A673 (cell line): Measurements from ENCODE around the gene DLX4. TPM values are rescaled to one million over a fixed set of nuclear protein-coding genes. Genes with fewer than 3 reads are reported as not detected.

ENCODE experiments used
- BruUV-seq: library from RNA; stranded (reverse); fragments of 400-500 nt; replicated peaks from 2 replicates; lab custom pipeline; 2021; lab: Mats Ljungman, UMichigan
- CTCF ChIA-PET: fragments of 300-600 bp; sonication (Branson Sonifier 250); formaldehyde crosslinking; loops from one replicate; lab custom pipeline; 2022; ENCODE audit warnings: antibody characterized with exemption; lab: Charles Lee
- POLR2A ChIA-PET: fragments of 300-600 bp; sonication (Branson Sonifier 250); formaldehyde crosslinking; loops from one replicate; lab custom pipeline; 2022; ENCODE audit warnings: antibody characterized with exemption; ENCODE audit not compliant: low non-redundant PET; lab: Charles Lee
- DNase-seq: peaks from one replicate; pipeline ENCODE4 v3.0.0-alpha.2; 2015; ENCODE audit warnings: low spot score
- H3K27ac ChIP-seq: fragments of 200-600 bp; sonication (generic); 2 replicates; pipeline ENCODE4 v1.5.1; 2016; ENCODE audit warnings: mixed run types, low read depth, mild to moderate bottlenecking, mixed read lengths, antibody characterized with exemption, low read length; ENCODE audit not compliant: poor library complexity, severe bottlenecking
- H3K27me3 ChIP-seq: fragments of 200-600 bp; sonication (generic); replicated peaks from 2 replicates; pipeline ENCODE4 v1.6.1; 2017; ENCODE audit warnings: mixed run types, low read depth, mild to moderate bottlenecking, mixed read lengths, antibody characterized with exemption, low read length; ENCODE audit not compliant: insufficient read depth, poor library complexity
- H3K36me3 ChIP-seq: fragments of 200-600 bp; sonication (generic); 2 replicates; pipeline ENCODE4 v1.6.1; 2016; ENCODE audit warnings: mixed run types, mild to moderate bottlenecking, mixed read lengths, antibody characterized with exemption, low read length; ENCODE audit not compliant: insufficient read depth, poor library complexity, severe bottlenecking
- H3K4me1 ChIP-seq: fragments of 200-600 bp; sonication (generic); 2 replicates; pipeline ENCODE4 v1.6.1; 2017; ENCODE audit warnings: mixed run types, mild to moderate bottlenecking, mixed read lengths, antibody characterized with exemption, low read length; ENCODE audit not compliant: insufficient read depth, poor library complexity, severe bottlenecking
- H3K4me3 ChIP-seq: fragments of 200-600 bp; sonication (generic); 2 replicates; pipeline ENCODE4 v1.5.1; 2016; ENCODE audit warnings: low read depth, mixed run types, mild to moderate bottlenecking, mixed read lengths, low read length; ENCODE audit not compliant: poor library complexity, severe bottlenecking
- H3K9me3 ChIP-seq: fragments of 200-600 bp; sonication (generic); 2 replicates; pipeline ENCODE4 v1.6.1; 2016; ENCODE audit warnings: mixed run types, low read depth, mild to moderate bottlenecking, mixed read lengths, antibody characterized with exemption, low read length; ENCODE audit not compliant: poor library complexity, severe bottlenecking
- EZH2 ChIP-seq: fragments of 200-600 bp; sonication (generic); IDR thresholded peaks from 2 replicates; pipeline ENCODE4 v1.6.1; 2017; ENCODE audit warnings: borderline replicate concordance, low read depth, mild to moderate bottlenecking, mixed read lengths, antibody characterized with exemption, low read length; ENCODE audit not compliant: poor library complexity, severe bottlenecking
- intact Hi-C: fragments of 100-400 bp; cut with micrococcal nuclease; formaldehyde crosslinking; loops from one replicate; pipeline ENCODE4 v1.10.0; 2022; ENCODE audit not compliant: unreplicated experiment
- total RNA-seq: library from RNA; stranded (reverse); gene quantifications from 2 replicates; pipeline ENCODE4 v1.2.3, GENCODE V29; 2021
- TF ChIP-seq, protein P1 (sequence below): fragments of 300-800, 200-600 bp; sonication (generic); conservative IDR thresholded peaks from 2 replicates; pipeline ENCODE4 v1.5.1; 2017; ENCODE audit warnings: low read depth, mild to moderate bottlenecking, antibody characterized with exemption, low read length, moderate library complexity, mixed read lengths

DLX4 gene
- total RNA-seq, 1 experiment from 2014 or later: 0.82 TPM

DNA sequence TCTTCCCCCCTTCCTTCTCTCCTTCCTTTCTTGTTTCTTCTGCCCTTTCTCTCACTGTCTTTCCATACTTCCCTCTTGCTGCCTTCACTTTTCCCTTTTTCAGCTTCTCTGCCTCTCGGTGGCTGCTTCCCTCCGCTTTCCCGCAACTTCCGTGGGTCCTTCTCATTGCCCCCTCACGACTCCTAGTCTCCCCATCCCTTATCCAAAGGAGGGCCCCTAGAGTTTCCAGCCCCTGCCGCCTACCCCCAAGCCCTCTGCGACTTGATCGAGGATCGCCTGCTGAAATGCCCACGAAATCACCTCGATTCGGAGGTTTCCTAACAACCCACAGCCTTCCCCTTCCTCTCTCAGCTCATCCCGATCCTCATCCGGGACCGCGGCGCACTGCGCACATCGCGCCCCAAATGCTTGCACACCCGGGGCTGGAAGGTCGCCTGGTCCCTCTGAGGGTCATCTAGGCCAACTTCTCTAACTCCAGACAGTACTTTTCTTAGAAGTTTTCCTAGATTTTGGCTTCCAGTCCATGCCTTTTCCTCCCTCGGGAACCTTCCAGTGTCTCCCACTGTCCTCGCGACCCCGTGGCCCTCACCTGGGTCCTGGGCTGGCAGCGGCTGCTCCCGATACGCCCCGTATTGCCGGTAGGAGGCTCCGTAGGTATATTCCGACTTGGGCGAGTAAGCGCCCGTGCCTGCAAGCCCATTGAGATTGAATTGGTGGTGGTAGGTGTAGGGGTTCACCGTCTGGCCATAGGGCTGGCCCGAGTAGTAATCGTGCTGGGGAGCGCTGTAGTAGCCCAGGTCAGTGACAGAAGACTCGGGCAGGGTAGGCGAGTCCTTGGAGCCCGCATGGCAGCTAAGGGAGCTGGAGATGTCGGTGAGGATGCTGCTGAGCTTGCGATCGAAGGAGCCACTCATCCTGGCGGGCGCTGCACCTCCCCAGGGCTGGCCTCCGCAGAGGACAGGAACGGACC is 25.4 kb downstream of the DLX4 start:
- ChIA-PET POLR2A (interaction anchor here (0.5 kb wide), 1 partner anchor 172 kb away, joined by 8 read pairs; no protein-coding TSS in a partner anchor), CTCF (interaction anchor here (0.7 to 5.0 kb wide), 7 partner anchors 10 to 434 kb away, joined by 3 to 71 read pairs (median 6); no protein-coding TSS in a partner anchor)
- H3K27ac ChIP-seq: no peak overlapping the region
- intact Hi-C loops: loop anchor here (5.0 kb wide), 3 partner anchors 42 to 297 kb away; no protein-coding TSS in a partner anchor
- TF ChIP-seq EZH2: peak; percentile 98
- TF ChIP-seq, protein P1, sequence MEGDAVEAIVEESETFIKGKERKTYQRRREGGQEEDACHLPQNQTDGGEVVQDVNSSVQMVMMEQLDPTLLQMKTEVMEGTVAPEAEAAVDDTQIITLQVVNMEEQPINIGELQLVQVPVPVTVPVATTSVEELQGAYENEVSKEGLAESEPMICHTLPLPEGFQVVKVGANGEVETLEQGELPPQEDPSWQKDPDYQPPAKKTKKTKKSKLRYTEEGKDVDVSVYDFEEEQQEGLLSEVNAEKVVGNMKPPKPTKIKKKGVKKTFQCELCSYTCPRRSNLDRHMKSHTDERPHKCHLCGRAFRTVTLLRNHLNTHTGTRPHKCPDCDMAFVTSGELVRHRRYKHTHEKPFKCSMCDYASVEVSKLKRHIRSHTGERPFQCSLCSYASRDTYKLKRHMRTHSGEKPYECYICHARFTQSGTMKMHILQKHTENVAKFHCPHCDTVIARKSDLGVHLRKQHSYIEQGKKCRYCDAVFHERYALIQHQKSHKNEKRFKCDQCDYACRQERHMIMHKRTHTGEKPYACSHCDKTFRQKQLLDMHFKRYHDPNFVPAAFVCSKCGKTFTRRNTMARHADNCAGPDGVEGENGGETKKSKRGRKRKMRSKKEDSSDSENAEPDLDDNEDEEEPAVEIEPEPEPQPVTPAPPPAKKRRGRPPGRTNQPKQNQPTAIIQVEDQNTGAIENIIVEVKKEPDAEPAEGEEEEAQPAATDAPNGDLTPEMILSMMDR: 0 out of 2 replicates have a peak, but pooled peaks have one; percentile 11
- peaks cover 11% of the 10 kb centered on the region for H3K4me1 ChIP-seq
- no peaks in the 10 kb centered on the region for H3K36me3 ChIP-seq
- H3K9me3 ChIP-seq: no peaks in the 10 kb centered on the region
- peak overlapping the region; percentile 36 for H3K4me3 ChIP-seq
- no TSS peak for BruUV-seq
- H3K27me3 ChIP-seq: peaks cover 64% of the 10 kb centered on the region
- DNase-seq: no peak

DNA sequence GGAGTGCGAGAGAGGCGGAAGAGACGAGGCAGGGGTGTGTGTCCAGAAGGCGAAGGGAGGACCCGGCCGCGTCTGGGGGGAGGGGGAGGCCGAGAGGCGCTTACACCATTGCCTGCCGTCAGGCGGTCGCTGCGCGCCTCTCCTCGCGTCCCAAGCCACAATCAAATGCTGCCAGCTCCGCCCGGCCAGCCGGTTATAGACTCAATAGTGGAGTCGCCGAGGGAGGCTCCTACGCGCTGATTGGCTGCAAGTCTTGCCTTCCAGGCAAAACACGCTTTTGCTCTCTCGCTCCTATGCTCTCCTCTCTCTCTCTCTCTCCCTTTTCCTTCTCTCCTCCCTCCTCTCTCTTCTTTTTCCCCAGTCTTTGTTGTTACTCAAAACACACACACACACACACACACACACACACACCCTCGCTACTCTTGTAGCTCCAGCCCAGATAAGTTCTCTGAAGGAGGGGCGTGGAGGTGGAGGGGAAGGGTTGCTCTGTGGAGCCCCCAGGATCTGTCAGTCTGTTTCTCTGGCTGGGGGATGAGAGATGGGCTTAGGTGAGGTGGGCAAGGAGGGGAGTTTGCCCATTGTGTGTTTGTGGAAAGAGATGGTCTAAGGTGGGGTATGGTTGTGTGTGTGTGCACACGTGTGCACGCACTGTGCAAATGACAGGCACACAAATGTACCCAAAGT is 26.2 kb downstream of the DLX4 start, which contains the start of gene DLX3:
Gene DLX3 (minus strand): TSS at position 170 of the 684 bp plus-strand sequence. CDS start 226 bp downstream, outside the sequence.
- Histone ChIP-seq H3K27ac (no peak within 1 kb of the TSS), H3K4me1 (peaks cover 11% of the 10 kb centered on the region), H3K9me3 (no peaks in the 10 kb centered on the region), H3K27me3 (peaks cover 60% of the 10 kb centered on the region), H3K4me3 (peak within 1 kb of the TSS; percentile 36), H3K36me3 (no peaks in the 10 kb centered on the region)
- CTCF ChIA-PET: interaction anchor here (0.5 to 5.0 kb wide), 8 partner anchors 11 to 435 kb away, joined by 3 to 71 read pairs (median 6); no protein-coding TSS in a partner anchor
- TF ChIP-seq, protein P1: no peak
- TF ChIP-seq EZH2: no peak
- DNase-seq: peak; percentile 86
- POLR2A ChIA-PET: interaction anchor here (0.5 kb wide), 1 partner anchor 173 kb away, joined by 8 read pairs; no protein-coding TSS in a partner anchor
- intact Hi-C loops: loop anchor here (5.0 kb wide), 3 partner anchors 43 to 298 kb away; no protein-coding TSS in a partner anchor
- BruUV-seq: no TSS peak

DNA sequence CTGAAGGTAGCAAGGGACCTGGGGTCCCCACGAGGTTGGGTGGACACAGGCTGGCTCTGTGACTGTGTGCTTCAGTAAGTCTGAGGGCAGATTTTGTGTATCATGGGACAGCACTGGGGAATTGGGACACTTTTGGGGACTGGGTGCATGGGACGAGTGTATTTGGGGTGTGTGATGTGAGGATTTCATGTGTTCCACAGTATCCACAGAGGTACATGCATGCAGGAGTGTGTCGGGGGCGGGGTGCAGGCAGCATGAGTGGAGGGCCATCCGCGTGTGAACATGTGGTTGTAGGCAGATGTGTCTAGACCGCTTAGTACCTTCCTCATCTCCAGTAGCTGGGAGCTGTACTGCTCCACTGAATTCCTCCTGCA is 27.1 kb downstream of the DLX4 start:
- TF ChIP-seq, protein P1: no peak
- no peak for TF ChIP-seq EZH2
- DNase-seq: no peak
- ChIA-PET CTCF (interaction anchor here (0.6 to 5.0 kb wide), 7 partner anchors 44 to 429 kb away, joined by 3 to 71 read pairs (median 3); partner anchors contain the start of gene FAM117A), POLR2A (interaction anchor here (0.6 kb wide), 1 partner anchor 505 kb away, joined by 3 read pairs; no protein-coding TSS in a partner anchor)
- no TSS peak for BruUV-seq
- Histone ChIP-seq H3K4me1 (peaks cover 11% of the 10 kb centered on the region), H3K4me3 (no peak overlapping the region), H3K36me3 (no peaks in the 10 kb centered on the region), H3K27me3 (peaks cover 59% of the 10 kb centered on the region), H3K27ac (no peak overlapping the region), H3K9me3 (no peaks in the 10 kb centered on the region)
- intact Hi-C loops: loop anchor here (5.0 kb wide), 3 partner anchors 44 to 299 kb away; no protein-coding TSS in a partner anchor
